Astrocyte of the cerebellum (primary cell): ENCODE measurements around the gene GPR156.

Experiments
- DNase-seq: peaks from one replicate; pipeline ENCODE4 v3.0.0-alpha.2; 2011; ENCODE audit warnings: low read depth
- H3K4me3 ChIP-seq: 2 replicates; pipeline ENCODE4 v1.5.1; 2011; ENCODE audit warnings: mild to moderate bottlenecking, low read depth, low read length, moderate library complexity
- in situ Hi-C: cut with HindIII; loops from 2 replicates; pipeline ENCODE4 v1.10.0; 2017; ENCODE audit warnings: low sequenced_read_pairs
- TF ChIP-seq, protein P1 (sequence below): IDR thresholded peaks from 2 replicates; pipeline ENCODE4 v1.5.1; 2012; ENCODE audit warnings: low read length, low read depth, moderate library complexity, mild to moderate bottlenecking; ENCODE audit errors: missing control alignments

Gene GPR156

DNA sequence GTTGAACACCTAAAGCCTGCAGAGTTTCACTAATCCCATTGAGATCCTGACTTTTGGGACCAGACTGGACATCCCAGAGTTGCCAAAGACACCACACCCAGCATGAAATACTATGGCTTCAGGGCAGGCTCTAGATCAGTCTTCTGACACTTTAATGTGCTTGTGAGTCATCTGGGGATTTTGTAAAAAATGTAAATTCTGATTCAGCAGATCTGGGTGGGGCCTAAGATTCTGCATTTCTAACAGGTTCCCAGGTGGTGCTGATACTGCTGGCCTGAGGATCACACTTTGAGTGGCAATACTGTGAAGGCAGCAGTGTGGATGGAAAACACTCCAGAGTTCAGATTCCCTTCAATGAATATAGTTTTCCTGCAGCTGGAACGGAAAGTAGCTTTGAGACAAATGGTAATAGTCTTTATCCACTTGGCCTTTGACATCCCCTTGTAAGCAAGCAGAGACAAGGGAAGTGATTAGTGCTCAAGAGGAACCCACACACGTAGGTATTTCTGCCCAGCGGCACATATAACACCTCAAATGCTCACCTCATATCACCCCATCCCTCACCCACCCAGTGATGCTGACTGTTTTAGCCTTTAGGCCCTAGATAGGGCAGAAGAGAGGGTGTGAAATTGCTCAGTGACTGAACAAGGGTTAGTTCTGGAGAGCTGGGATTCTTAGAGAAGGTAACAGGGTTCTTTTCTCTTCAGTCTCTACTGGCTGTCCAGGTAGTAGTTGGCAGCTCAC lies 139.3 kb downstream of the GPR156 start:
- no peak for DNase-seq
- TF ChIP-seq, protein P1, sequence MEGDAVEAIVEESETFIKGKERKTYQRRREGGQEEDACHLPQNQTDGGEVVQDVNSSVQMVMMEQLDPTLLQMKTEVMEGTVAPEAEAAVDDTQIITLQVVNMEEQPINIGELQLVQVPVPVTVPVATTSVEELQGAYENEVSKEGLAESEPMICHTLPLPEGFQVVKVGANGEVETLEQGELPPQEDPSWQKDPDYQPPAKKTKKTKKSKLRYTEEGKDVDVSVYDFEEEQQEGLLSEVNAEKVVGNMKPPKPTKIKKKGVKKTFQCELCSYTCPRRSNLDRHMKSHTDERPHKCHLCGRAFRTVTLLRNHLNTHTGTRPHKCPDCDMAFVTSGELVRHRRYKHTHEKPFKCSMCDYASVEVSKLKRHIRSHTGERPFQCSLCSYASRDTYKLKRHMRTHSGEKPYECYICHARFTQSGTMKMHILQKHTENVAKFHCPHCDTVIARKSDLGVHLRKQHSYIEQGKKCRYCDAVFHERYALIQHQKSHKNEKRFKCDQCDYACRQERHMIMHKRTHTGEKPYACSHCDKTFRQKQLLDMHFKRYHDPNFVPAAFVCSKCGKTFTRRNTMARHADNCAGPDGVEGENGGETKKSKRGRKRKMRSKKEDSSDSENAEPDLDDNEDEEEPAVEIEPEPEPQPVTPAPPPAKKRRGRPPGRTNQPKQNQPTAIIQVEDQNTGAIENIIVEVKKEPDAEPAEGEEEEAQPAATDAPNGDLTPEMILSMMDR = no peak
- in situ Hi-C loops = no loop called here
- H3K4me3 ChIP-seq = no peak overlapping the region

DNA sequence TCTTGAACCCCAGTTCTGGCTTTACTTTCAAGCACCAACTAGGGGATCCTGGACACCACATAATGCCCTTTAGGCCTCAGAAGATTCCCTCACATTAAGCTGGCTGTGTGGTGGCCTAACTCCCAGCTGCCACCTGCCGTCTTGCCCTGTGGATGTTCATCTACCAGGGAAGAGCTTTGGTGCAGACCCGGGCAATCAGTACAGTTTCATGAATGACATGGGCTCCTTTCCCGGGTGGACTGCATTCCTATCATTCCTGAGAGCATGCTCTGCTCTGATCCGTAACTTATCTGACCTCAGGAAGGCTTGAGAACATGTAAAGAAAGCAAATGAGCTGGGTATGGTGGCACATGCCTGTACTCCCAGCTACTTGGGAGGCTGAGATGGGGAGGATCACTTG lies 140.8 kb downstream of the GPR156 start:
- peak; percentile 18 for DNase-seq
- in situ Hi-C loops = no loop called here
- no peak overlapping the region for H3K4me3 ChIP-seq
- TF ChIP-seq, protein P1 = no peak

DNA sequence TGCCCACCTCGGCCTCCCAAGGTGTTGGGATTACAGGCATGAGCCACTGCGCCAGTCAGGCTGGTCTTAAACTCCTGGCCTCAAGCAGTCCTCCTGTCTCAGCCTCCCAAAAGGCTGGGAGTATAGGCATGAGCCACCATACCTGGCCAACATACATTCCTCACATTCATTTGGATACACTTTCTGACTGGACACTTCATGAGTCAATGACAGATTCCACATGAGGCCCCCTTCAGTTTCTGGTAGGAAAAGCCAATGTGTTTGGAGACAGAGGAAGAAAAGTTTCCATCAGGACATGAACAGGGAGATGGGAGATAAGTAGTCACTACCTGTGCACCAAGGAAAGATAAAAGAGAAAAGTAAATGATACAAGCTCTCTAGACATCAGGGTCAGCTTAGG lies 141.3 kb downstream of the GPR156 start:
- DNase-seq = no peak
- TF ChIP-seq, protein P1 = no peak
- H3K4me3 ChIP-seq = no peak overlapping the region
- in situ Hi-C loops = no loop called here

DNA sequence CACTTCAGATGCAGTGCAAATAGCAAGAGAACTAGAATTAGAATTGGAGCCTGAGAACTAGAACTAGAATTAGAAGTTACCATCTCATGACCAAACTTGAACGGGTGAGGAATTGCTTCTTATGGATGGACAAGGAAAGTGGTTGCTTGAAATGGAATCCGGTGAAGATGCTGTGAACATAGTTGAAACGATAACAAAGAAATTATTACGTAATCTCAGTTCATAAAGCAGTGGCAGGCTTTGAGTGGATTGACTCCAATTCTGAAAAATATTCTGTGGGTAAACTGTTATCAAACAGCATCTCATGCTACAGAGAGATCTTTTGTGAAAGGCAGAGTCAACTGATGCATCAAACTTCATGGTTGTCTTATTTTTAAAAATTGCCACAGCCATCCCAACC lies 142.8 kb downstream of the GPR156 start:
- in situ Hi-C loops = no loop called here
- TF ChIP-seq, protein P1 = no peak
- DNase-seq = no peak
- no peak overlapping the region for H3K4me3 ChIP-seq

DNA sequence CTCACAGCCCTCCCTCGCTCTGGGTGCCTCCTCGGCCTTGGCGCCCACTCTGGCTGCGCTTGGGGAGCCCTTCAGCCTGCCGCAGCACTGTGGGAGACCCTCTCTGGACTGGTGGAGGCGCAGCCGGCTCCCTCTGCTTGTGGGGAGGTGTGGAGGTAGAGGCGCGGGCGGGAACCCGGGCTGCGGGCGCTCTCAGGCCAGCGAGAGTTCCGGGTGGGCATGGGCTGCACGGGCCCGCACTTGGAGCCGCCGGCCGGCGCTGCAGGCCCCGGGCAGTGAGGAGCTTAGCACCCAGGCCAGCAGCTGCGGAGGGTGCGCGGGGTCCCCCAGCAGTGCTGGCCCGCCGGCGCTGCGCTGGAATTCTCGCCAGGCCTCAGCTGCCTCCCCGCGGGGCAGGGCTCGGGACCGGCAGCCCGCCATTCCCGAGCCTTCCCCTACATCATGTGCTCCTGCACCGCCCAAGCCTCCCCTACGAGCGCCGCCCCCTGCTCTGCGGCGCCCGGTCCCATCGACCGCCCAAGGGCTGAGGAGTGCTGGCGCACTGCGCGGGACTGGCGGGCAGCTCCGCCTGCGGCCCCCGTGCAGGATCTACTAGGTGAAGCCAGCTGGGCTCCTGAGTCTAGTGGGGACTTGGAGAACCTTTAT lies 144.8 kb downstream of the GPR156 start:
- no peak for DNase-seq
- no peak overlapping the region for H3K4me3 ChIP-seq
- TF ChIP-seq, protein P1 = no peak
- in situ Hi-C loops = no loop called here

DNA sequence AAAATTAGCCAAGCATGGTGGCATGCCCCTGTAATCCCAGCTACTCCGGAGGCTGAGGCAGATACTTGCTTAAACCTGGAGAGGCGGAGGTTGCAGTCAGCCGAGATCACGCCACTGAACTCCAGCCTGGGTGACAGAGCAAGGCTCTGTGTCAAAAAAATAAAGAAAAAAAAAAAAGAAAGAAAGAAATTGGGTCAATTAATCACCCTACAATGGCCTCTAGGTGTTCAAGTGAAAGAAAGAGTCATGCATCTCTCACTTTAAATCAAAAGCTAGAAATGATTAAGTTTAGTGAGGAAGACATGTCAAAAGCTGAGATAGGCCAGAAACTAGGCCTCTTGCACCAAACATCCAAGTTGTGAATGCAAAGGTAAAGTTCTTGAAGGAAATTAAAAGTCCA lies 145.9 kb downstream of the GPR156 start:
- no peak for DNase-seq
- in situ Hi-C loops = no loop called here
- no peak overlapping the region for H3K4me3 ChIP-seq
- TF ChIP-seq, protein P1 = no peak
